Activated T-helper 1 cell treated with anti-CD3 and anti-CD28 coated beads, Interleukin-2, amount 50 U/mL, for 16 hours (primary cell): ENCODE measurements around the gene KIAA2012.
"Not testable (repeated sequence)": the region's sequence is repeated elsewhere in the genome, so short reads cannot be mapped to it uniquely, and the experiment has no call there.

ENCODE experiments used
- DNase-seq, 2 donors: peaks; one replicate each; pipeline ENCODE4 v3.0.0-alpha.2; 2020; ENCODE audit warnings: low read depth in 1 of 2, low spot score in 1 of 2

The KIAA2012 gene

DNA sequence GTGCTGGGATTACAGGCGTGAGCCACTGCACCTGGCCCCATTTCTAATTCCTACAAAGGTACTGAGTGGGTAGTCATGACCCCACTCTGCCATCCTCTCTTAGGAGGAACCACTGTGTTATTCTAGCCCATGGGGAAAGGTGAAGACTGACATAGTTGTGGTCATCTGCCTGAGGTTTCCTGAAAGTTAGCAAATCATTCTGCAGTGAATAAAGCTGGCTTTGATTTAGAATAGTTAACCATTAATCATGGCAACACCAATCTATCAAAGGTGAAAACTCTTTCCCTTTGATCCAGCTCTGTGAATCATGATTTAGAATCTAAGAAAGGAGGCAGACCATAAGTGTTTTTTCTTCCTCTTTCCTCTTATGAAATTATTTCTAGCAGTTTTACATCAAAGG, 114.5 kb downstream of the KIAA2012 start:
- no peak for DNase-seq

DNA sequence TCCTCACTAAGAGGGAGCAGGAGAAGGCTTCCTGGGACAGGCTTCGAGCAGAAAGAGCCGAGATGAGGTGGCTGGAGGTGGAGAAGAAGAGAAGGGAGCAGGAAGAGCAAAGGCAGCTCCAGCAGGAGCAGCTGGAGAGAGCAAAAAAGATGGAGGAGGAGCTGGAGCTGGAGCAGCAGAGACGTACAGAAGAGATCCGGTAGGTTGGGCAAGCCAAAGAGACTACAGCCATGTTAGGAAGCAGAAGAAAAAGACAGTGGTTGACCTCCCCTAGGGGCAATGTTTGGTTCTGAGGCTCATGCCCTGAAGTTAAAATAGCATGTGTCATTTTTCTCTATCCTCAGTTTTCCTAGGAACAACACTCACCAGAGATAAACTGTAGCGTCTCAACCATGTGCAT, 120.2 kb downstream of the KIAA2012 start:
- no peak for DNase-seq

DNA sequence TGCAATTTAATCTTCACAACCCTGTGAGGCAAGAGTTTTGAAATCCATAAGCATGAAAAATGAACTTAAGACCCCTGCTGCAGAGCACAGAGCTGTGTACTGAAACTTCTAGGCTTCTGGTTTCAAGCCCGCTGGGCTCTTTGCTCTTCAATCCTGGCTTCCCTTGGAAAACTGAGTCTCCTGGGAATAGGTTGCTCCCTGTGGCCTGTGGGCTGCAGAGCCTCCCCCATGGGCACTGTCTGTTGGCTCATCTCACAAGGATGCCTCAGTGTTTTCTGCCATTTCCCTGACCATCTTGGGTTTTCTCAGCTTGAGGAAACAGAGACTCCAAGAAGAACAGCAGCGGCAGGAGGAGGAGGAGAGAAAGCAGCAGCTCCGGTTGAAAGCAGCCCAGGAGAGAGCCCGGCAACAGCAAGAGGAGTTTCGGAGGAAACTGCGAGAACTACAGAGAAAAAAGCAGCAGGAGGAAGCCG, 120.9 kb downstream of the KIAA2012 start:
- no peak for DNase-seq

DNA sequence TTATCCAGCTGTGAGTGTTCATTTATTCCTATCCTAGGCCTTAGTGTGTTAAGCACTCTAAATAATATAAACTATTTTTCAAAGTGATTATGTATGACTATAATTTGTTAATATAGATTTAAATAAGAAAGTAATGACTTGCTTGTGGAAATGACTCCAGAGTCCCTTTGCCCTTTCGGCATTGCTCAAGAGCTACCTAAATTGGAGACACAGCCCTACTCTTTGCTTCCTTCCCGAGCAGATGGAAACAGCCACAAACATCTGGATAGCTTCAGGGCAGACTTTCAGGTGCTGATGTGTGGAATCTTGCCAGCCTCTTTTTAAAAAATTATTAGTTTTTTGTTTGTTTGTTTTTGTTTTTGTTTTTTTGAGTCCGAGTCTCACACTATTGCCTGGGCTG, 121.4 kb downstream of the KIAA2012 start:
- no peak for DNase-seq

DNA sequence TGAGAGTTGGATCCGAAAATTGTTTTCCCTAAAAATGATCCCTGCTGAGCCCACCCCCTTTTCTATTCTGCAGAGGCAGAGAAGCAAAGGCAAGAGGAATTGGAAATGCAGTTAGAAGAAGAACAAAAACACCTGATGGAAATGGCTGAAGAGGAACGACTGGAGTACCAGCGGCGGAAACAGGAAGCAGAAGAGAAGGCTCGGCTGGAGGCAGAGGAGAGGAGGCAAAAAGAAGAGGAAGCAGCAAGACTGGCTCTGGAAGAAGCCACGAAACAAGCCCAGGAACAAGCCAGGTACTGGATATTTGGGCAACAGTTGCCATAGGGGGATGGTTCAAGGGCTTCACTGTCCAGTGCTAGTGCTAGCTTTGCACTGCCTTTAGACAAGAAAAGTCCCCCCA, 123.7 kb downstream of the KIAA2012 start:
- DNase-seq: no peak

DNA sequence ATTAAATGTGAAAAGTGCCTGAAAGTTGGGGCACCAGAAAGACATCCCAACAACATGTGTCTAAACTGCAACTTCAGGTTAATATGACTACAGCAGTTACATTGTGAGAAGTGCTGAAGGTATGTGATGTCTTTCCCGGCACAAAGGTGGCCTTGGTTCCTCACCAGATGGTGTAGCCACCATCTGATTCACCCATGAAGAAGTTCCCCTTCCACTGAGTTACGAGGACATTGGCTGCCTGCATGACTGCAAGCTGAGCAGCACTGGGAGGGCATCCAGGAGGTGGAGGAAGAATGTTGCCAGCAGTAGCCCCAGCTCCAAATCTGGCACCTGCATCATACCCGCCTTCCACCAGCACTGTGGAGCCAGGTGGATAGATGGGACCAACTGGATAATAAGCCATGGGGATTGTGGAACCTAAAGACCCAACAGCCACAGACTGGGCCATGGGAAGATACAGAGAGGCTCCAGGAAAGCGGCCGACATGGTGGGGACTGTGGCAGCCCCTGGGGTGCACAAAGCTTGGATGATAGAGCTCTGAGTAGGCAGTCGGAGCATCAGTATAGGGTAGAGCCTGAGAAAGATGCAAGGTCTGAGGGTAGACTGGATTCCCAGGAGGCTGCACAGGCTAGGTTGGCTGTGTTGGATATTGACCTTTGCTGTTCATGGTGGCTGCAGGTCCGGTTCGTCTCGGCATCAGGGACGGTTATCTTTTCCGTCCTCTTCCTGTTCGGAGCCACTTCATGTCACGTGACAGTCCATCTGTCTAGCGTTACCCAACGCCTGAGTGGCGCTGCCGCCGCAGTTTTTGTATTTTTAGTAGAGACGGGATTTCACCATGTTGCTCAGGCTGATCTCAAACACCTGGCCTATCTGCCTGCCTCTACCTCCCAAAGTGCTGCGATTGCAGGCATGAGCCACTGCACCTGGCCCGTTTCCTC, 128.4 kb downstream of the KIAA2012 start:
- no peak for DNase-seq

DNA sequence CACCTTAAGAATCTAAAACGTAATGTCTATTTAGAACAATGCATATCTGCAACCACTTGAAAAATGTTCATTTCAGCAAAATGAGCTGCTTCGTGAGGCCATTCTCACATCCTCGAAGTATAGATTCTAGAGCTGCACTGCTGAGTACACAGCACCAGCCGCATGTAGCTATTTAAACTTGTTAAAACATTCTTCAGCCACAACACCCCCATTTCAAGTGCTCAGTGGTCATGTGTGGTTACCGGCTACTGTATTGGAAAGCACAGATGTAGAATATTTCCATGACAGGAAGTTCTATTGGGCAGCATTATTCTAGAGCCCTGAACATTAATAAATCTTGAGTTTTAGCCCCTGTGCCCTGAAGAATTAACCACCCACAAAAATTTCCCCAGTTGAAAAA, 130.3 kb downstream of the KIAA2012 start:
- DNase-seq: no peak

DNA sequence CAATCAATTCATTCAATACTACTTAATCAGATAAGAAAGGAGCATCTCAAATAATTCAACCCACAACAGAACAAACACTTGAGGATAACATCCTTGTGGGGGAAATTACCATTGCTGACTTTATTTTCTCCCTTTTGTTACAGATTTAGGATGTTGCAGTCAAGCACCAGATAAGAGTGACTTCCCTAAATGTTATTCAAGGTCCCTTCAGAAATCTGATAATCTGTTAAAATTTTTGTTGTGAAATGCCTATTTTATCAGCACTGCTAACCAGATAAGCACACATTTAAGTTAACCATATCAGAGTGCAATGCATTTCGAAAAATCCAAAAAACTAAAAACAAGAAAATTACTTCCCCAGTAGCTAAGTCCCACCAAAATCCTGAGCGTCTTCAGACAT, 131.8 kb downstream of the KIAA2012 start:
- DNase-seq: no peak

DNA sequence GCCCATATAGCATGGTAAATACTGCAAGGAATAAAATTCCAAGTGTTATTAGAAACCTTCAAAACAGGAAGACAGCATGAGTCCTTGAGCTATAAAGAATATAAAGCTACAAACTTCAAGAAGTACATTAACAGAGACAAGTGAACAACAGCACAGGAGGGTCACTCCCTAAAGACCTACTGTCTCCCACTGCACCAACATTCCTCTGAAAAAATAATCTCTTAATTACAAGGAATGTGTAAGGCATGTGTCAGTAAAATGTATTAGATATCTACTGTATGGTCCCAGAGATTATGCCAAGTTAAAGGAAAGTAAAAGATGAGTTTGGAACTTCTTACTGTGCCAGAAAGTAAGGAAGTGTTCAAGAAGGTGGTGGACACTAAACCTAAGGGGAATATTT, 135.5 kb downstream of the KIAA2012 start:
- no peak for DNase-seq

DNA sequence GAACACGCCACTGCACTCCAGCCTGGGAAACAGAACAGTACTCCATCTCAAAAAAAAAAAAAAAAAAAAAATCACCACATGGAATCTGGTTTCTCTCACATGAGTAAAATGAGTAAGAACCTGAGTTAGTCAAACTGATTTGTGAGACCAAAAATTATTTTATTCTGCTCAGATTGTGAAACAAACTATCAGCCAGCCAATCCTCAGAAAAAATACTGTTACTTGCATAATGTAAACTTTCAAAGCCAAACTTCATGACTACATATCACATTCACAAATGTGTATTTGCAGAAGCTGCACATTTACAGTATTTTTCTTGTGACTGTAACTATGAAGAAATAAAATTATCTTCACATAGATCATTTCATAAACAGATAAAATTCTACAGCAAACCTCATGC, 142.1 kb downstream of the KIAA2012 start:
- DNase-seq: no peak

DNA sequence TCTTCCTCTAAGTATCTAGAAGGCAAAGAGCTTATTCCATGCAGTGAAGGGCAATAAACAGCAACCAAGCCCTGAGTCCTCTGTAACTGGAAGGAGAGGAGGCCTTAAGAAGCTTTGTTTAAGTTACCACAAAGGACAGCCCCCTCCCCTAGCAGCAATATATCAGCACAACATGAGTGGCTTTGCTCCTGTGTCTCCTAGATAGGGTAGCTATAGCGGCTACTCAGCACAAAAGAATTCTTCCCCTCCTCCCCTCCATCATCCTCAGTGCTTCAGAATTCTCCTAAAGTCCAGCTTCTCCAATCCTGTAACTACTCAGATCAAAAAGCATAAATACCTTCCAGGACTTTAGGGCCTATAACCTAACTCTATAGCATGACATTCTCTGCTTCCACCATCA, 148.8 kb downstream of the KIAA2012 start:
- DNase-seq: no peak

DNA sequence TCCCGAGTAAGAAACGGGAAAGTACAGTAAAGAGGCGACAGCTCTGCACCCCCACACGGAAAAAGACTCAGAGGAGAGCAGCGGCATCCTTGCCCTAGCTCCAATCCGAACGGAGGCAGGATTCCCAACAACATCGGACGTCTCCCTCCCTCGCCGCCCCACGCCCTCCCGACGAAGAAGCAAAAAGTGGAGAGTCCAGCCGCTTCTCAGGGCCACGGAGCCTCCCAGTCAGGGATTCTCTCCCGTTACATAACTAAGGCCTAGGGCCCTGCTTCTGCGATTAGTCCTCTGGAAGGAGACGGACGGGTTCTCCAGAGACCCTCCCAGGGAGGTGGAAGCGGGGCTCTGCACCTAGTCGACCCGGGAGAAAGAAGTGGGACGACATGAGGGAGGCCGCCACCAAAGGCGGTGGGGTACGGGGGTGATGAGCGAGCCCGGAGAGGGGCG, 164.8 kb downstream of the KIAA2012 start:
- DNase-seq: peak in 1 of 2 donors; percentile 2

DNA sequence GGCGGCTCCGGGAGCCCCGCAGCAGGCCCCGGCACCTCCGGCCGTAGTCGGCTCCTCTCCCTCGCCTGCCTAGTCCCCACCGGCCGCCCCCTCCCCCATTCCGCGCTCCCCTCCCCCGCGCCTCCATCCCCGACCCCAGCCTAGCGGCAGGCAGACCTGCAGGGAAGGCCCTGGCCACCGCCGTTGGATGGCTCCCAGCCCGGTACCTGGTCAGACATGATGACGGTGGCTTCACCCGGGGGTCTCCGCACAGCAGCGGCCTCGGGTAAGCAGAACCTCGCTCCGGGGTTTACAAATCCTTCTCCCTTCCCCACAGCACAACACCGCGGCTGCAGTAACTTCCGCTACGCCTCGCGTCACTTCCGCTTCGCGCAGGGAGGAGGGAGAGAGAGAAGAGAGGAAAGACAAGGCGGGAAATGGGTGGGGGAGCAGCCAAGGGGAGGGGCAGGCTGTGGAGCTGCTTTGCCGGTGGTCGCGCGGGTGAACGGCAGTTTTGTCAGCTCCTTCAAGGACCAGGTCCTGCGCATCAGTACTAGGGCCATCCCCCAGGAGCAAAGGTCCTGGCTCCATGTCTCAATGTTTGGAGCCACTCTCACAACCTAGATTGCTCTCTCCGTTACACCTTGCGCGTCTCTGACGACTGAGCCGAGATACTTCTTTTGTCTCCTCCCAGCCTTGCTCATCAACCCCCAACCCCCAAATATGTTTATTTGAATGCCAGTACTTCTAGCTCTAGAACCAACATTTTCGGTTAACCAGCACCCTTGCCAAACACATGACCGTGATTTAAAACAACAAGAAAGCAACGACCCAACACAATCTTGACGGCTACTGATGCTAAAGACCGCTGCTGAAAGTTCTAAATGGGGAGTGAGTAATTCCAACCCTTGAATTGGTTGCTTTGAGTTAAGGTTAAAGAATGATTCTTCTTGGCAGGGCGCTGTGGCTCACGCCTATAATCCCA, 165.5 kb downstream of the KIAA2012 start, which contains the start of gene SUMO1:
SUMO1 (minus strand) TSS at position 364 of the 964 bp plus-strand sequence; CDS start at position 218, 146 bp downstream.
- peak; percentile 84 to 85 for DNase-seq

DNA sequence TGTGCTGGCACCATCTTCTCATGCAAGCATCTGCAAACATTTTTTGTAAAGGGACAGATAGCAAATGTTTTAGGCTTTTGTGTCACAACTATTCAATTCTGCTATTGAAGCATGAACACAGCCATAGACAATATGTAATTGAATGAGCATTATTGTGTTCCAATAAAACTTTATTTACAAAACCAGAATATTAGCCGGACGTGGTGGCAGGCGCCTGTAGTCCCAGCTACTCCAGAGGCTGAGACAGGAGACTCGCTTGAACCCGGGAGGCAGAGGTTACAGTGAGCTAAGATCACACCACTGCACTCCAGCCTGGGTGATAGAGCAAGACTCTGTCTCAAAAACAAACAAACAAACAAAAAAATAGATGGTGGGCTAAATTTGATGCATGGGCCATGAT, 174.7 kb downstream of the KIAA2012 start:
- not testable (repeated sequence) for DNase-seq

DNA sequence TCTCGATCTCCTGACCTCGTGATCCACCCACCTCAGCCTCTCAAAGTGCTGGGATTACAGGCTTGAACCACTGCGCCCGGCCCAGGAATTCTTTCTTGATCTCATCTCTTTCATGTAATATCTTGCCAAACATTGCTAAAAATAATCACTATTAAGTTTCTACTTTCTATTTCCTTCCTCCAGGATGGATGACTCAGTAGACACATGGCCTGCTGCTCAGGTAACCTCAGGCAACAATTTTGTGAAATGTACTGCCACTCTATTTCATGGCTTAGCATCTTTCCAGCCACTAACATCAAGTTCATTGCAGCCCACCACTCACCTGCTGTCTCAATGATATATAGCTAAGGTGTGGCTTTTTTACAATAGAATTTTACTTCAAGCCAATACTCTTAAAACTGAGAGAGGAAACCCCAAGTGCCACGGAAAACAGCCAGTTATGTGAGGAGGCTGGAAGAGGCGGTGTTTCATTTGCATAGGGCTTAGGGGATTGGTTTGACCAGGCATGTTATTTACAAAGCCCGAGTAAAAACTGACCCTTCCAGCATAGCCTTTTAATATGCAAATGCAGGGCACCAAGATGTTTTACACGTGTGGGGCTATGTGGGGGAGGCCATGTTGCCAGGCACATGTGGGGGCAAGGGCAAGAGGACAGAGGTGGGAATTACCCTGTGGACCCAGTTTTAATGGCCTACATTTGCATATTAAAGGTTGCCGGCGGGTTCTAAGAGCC, 176.6 kb downstream of the KIAA2012 start:
- no peak for DNase-seq

DNA sequence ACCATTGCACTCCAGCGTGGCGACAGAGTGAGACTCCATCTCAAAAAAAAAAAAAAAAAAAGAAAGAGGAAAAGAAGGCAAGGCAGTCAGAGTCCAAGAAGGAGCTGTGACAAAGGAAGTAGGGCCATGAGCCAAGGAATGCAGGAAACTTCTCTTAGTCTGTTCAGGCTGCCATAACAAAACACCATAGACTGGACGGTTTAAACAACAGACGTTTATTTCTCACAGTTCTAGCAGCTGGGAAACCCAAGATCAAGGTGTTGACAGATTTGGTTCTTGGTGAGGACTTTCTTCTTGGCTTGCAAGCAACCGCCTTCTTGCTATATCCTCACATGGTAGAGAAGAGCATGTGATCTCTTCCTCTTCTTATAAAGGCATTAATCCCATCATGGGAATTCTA, 178.4 kb downstream of the KIAA2012 start:
- DNase-seq: no peak
